ENCODE measurements around the gene ZFP3. TPM values are rescaled to one million over a fixed set of nuclear protein-coding genes. Genes with fewer than 3 reads are reported as not detected.
"Not testable (repeated sequence)": the region's sequence is repeated elsewhere in the genome, so short reads cannot be mapped to it uniquely, and the experiment has no call there.

Gene ZFP3
- total RNA-seq, 2 experiments from 2014 or later: 0.34 to 0.98 TPM

GRCh38 chr17:5135726-5136579 is 57.7 kb downstream of the ZFP3 start:
- H3K4me3 ChIP-seq (ENCODE audit: low read depth, low read length, poor library complexity, severe bottlenecking): no peak overlapping the region
- H3K9me2 ChIP-seq (ENCODE audit: insufficient read depth, low read length): no peaks in the 10 kb centered on the region
- no TSS peak for BruUV-seq (replicated peaks)
- no peak for DNase-seq (ENCODE audit: low spot score)
- no peaks in the 10 kb centered on the region for H3K9me3 ChIP-seq (ENCODE audit: low read length)
- ChIA-PET POLR2A (no interaction called here), CTCF (ENCODE audit: unreplicated experiment) (no interaction called here)
- intact Hi-C loops (cut with micrococcal nuclease; ENCODE audit: unreplicated experiment): no loop called here
- no peak overlapping the region for H2AFZ ChIP-seq (ENCODE audit: low read length)
- no peaks in the 10 kb centered on the region for H4K20me1 ChIP-seq (ENCODE audit: insufficient read depth, low read length)
- no peaks in the 10 kb centered on the region for H3K4me1 ChIP-seq (ENCODE audit: insufficient read depth, low read length, poor library complexity, severe bottlenecking)
- no peak for TF ChIP-seq CTCF (conservative IDR thresholded peaks at IDR 0.05; ENCODE audit: low read length)
- TF ChIP-seq EZH2phosphoT487 (IDR thresholded peaks at IDR 0.05; ENCODE audit: borderline replicate concordance, low read depth, low read length): no peak
- no peak overlapping the region for H3K4me2 ChIP-seq (ENCODE audit: low read length)
- H3K79me2 ChIP-seq (ENCODE audit: insufficient read depth, low read depth, low read length): no peaks in the 10 kb centered on the region
- H3K27ac ChIP-seq (ENCODE audit: low read depth, low read length, poor library complexity, severe bottlenecking): no peak overlapping the region
- no peaks in the 10 kb centered on the region for H3K36me3 ChIP-seq (ENCODE audit: insufficient read depth, low read length)

GRCh38 chr17:5136580-5137412 is 58.5 kb downstream of the ZFP3 start:
- CTCF ChIA-PET (ENCODE audit: unreplicated experiment); intact Hi-C loops (cut with micrococcal nuclease; ENCODE audit: unreplicated experiment); POLR2A ChIA-PET; H3K4me2 ChIP-seq (ENCODE audit: low read length); H3K27ac ChIP-seq (ENCODE audit: low read depth, low read length, poor library complexity, severe bottlenecking); H3K9me3 ChIP-seq (ENCODE audit: low read length); H3K9me2 ChIP-seq (ENCODE audit: insufficient read depth, low read length); H4K20me1 ChIP-seq (ENCODE audit: insufficient read depth, low read length); H3K4me3 ChIP-seq (ENCODE audit: low read depth, low read length, poor library complexity, severe bottlenecking); H3K79me2 ChIP-seq (ENCODE audit: insufficient read depth, low read depth, low read length); H2AFZ ChIP-seq (ENCODE audit: low read length); H3K36me3 ChIP-seq (ENCODE audit: insufficient read depth, low read length); BruUV-seq (replicated peaks); H3K4me1 ChIP-seq (ENCODE audit: insufficient read depth, low read length, poor library complexity, severe bottlenecking); DNase-seq (ENCODE audit: low spot score): not testable (repeated sequence)

- CTCF ChIA-PET (ENCODE audit: unreplicated experiment); H2AFZ ChIP-seq (ENCODE audit: low read length); H3K9me2 ChIP-seq (ENCODE audit: insufficient read depth, low read length); H3K27ac ChIP-seq (ENCODE audit: low read depth, low read length, poor library complexity, severe bottlenecking); H4K20me1 ChIP-seq (ENCODE audit: insufficient read depth, low read length); BruUV-seq (replicated peaks); H3K36me3 ChIP-seq (ENCODE audit: insufficient read depth, low read length); H3K4me2 ChIP-seq (ENCODE audit: low read length); H3K9me3 ChIP-seq (ENCODE audit: low read length); POLR2A ChIA-PET; DNase-seq (ENCODE audit: low spot score); H3K4me1 ChIP-seq (ENCODE audit: insufficient read depth, low read length, poor library complexity, severe bottlenecking); H3K79me2 ChIP-seq (ENCODE audit: insufficient read depth, low read depth, low read length); H3K4me3 ChIP-seq (ENCODE audit: low read depth, low read length, poor library complexity, severe bottlenecking); intact Hi-C loops (cut with micrococcal nuclease; ENCODE audit: unreplicated experiment): not testable (repeated sequence)
Observed at GRCh38 chr17:5137511-5138197, 59.4 kb downstream of the ZFP3 start.

- H3K79me2 ChIP-seq (ENCODE audit: insufficient read depth, low read depth, low read length); DNase-seq (ENCODE audit: low spot score); intact Hi-C loops (cut with micrococcal nuclease; ENCODE audit: unreplicated experiment); H4K20me1 ChIP-seq (ENCODE audit: insufficient read depth, low read length); H3K36me3 ChIP-seq (ENCODE audit: insufficient read depth, low read length); POLR2A ChIA-PET; H3K4me3 ChIP-seq (ENCODE audit: low read depth, low read length, poor library complexity, severe bottlenecking); H3K9me3 ChIP-seq (ENCODE audit: low read length); CTCF ChIA-PET (ENCODE audit: unreplicated experiment); H3K4me2 ChIP-seq (ENCODE audit: low read length); BruUV-seq (replicated peaks); H3K4me1 ChIP-seq (ENCODE audit: insufficient read depth, low read length, poor library complexity, severe bottlenecking); H3K9me2 ChIP-seq (ENCODE audit: insufficient read depth, low read length); H2AFZ ChIP-seq (ENCODE audit: low read length); H3K27ac ChIP-seq (ENCODE audit: low read depth, low read length, poor library complexity, severe bottlenecking): not testable (repeated sequence)
Observed at GRCh38 chr17:5138198-5138544, 59.9 kb downstream of the ZFP3 start.

All from OCI-LY7 (cell line).